Measurements from ENCODE around the gene SULT1A1. TPM values are rescaled to one million over a fixed set of nuclear protein-coding genes. Genes with fewer than 3 reads are reported as not detected.
A peak's percentile ranks its signal among the peaks of the same experiment; 100 is the strongest.
"Not testable (repeated sequence)": the region's sequence is repeated elsewhere in the genome, so short reads cannot be mapped to it uniquely, and the experiment has no call there.

SULT1A1 gene
- total RNA-seq (10 to 100 TPM; 13.3 to 19.0 (median 15.8) TPM), total RNA-seq (0.46 to 7.4 (median 3.6) reads per million in 29 experiments)
- 9.3 TPM for total RNA-seq (2013)

DNA sequence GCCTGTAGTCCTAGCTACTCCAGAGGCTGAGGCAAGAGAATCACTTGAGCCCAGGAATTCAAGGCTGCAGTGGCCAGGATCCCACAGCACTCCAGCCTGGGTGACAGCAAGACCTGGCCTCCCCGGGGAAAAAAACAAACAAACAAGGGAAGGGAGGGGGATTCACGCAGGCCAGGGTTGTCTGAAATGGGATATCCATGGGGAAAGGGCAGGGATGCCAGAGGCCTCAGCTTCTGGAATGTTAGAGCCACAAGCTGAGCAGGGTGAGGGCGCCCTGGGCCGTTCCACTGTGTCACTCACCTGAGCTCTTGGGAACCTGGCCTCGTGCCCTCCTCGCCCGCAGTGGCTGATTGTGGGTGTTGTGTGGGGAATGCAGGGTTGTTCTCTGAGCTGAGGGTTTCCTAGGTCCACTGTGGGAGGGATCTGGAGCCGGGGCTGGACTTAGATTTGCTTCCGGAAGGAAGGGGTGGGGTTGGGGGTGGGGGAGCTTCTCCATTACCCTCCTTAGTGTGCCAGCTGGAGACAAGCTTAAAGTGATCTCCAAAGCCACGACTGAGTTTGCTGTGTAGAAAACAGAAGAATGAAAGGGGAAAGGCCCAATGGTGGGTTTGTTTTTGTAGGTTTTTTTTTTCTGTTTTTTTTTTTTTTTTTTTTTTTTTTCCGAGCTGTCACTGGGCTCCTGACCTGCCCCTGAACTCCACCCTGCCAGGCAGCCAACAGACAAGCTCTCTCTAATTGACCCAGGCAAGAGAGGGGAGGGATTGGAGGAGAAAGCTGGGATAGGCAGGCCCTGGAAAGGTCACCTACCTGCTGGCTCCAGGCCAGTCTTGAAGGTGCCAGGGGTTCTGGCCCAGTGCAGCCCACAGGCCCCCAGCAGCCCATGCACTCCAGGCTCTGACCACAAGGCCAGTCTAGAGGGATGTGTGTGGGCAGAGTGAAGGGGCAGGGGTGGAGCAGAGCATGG, at the start of gene SULT1A1:
Gene SULT1A1 (minus strand): TSS at position 414 of the 964 bp plus-strand sequence. CDS start 1,189 bp downstream, outside the sequence.
- peak within 1 kb of the TSS in 1 of 3 donors; percentile 52 for H3K4me3 Mint-ChIP-seq
- ATAC-seq (replicated peaks in 1 of 4) (no peak), DNase-seq (peak in 2 of 35 experiments; percentile 5 to 14)
- H3K9me3 Mint-ChIP-seq, result no peaks in the 10 kb centered on the region
- Histone ChIP-seq H3K27ac (ENCODE audit: low read length) (no peak within 1 kb of the TSS), H3K9me3 (no peaks in the 10 kb centered on the region), H3K4me3 (ENCODE audit: control insufficient read depth in 1 of 2, extremely low read depth in 1 of 2, low read length in 1 of 2) (no peak within 1 kb of the TSS), H3K27me3 (replicated peaks in 1 of 2; ENCODE audit: control insufficient read depth in 2 of 2, extremely low read depth in 1 of 2, insufficient read depth in 2 of 2, low read length in 1 of 2) (no peaks in the 10 kb centered on the region), H3K4me1 (ENCODE audit: control insufficient read depth in 1 of 2, extremely low read depth in 1 of 2, insufficient read depth in 2 of 2, low read length in 2 of 2) (peaks cover 2 to 7% of the 10 kb centered on the region in 2 experiments), H3K36me3 (ENCODE audit: control insufficient read depth in 2 of 2, extremely low read depth in 1 of 2, insufficient read depth in 1 of 2, low read length in 1 of 2) (peaks cover 0 to 3% of the 10 kb centered on the region in 2 donors)
- H3K36me3 Mint-ChIP-seq, result no peaks in the 10 kb centered on the region
- ChIA-PET POLR2A (interaction anchor here (0.6 to 0.7 kb wide), 2 partner anchors 14 to 1544 kb away, joined by 5 to 17 read pairs; no protein-coding TSS in a partner anchor), CTCF (no interaction called here)
- peaks cover 12 to 23% (median 16%) of the 10 kb centered on the region in 3 donors for H3K4me1 Mint-ChIP-seq
- WGBS (ENCODE audit: insufficient coverage), result 89% methylated on average over 6 of the region's 11 CpGs
- no peaks in the 10 kb centered on the region for H3K27me3 Mint-ChIP-seq
- H3K27ac Mint-ChIP-seq, result peak within 1 kb of the TSS; percentile 52 to 59

DNA sequence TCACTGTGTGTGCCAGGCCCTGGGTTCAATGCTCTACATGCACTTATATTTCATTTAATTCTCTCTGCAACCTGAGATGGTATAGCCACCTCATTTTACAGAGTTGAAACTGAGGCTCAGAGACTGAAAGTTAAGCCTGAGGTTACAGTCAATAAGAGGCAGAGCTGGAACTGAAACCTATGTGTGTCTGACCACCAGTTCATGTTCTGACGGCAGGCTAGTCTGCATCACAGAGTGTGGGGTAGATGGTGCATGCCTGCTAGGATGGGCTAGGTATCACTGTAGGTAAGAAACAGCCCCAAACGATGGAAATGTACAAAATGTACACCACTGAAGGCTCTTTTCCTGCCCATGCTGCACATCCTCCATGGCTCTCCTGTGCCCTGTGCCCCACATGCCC, 30.1 kb upstream of the SULT1A1 start:
- H3K36me3 ChIP-seq (ENCODE audit: control insufficient read depth in 2 of 2, extremely low read depth in 1 of 2, insufficient read depth in 1 of 2, low read length in 1 of 2); H3K4me1 Mint-ChIP-seq; H3K27ac ChIP-seq (ENCODE audit: low read length); H3K9me3 Mint-ChIP-seq; H3K27ac Mint-ChIP-seq; CTCF ChIA-PET; H3K27me3 ChIP-seq (replicated peaks in 1 of 2; ENCODE audit: control insufficient read depth in 2 of 2, extremely low read depth in 1 of 2, insufficient read depth in 2 of 2, low read length in 1 of 2); POLR2A ChIA-PET; ATAC-seq (replicated peaks in 1 of 4); H3K9me3 ChIP-seq; H3K4me1 ChIP-seq (ENCODE audit: control insufficient read depth in 1 of 2, extremely low read depth in 1 of 2, insufficient read depth in 2 of 2, low read length in 2 of 2); H3K4me3 Mint-ChIP-seq; DNase-seq; H3K27me3 Mint-ChIP-seq; H3K4me3 ChIP-seq (ENCODE audit: control insufficient read depth in 1 of 2, extremely low read depth in 1 of 2, low read length in 1 of 2); H3K36me3 Mint-ChIP-seq: not testable (repeated sequence)
- no CpG with 5 or more reads among the region's 2 CpGs for WGBS (ENCODE audit: insufficient coverage)

DNA sequence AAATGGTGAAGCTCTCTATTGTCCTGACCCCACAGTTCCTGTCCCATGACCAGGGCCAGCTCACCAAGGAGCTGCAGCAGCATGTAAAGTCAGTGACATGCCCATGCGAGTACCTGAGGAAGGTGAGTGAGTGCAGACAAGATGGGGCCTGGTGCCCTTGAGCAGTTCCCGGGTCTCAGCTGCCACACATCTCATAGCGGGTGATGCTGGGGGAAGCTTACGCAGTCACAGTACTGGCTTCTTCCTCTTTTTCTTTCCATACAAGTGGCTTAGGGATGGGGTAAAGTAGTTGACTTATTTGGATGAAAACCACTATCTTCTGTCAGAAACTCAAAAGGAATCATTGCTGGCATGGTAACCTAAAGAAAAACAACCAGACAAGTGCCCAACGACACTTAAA, 28.5 kb upstream of the SULT1A1 start:
- ATAC-seq (replicated peaks in 1 of 4); H3K27me3 Mint-ChIP-seq; H3K9me3 ChIP-seq; H3K4me3 ChIP-seq (ENCODE audit: control insufficient read depth in 1 of 2, extremely low read depth in 1 of 2, low read length in 1 of 2); H3K9me3 Mint-ChIP-seq; H3K27ac Mint-ChIP-seq; H3K27ac ChIP-seq (ENCODE audit: low read length); H3K27me3 ChIP-seq (replicated peaks in 1 of 2; ENCODE audit: control insufficient read depth in 2 of 2, extremely low read depth in 1 of 2, insufficient read depth in 2 of 2, low read length in 1 of 2); H3K36me3 ChIP-seq (ENCODE audit: control insufficient read depth in 2 of 2, extremely low read depth in 1 of 2, insufficient read depth in 1 of 2, low read length in 1 of 2); H3K4me1 ChIP-seq (ENCODE audit: control insufficient read depth in 1 of 2, extremely low read depth in 1 of 2, insufficient read depth in 2 of 2, low read length in 2 of 2); H3K36me3 Mint-ChIP-seq; POLR2A ChIA-PET; CTCF ChIA-PET; H3K4me3 Mint-ChIP-seq; H3K4me1 Mint-ChIP-seq; DNase-seq: not testable (repeated sequence)
- no CpG with 5 or more reads among the region's 5 CpGs for WGBS (ENCODE audit: insufficient coverage)

DNA sequence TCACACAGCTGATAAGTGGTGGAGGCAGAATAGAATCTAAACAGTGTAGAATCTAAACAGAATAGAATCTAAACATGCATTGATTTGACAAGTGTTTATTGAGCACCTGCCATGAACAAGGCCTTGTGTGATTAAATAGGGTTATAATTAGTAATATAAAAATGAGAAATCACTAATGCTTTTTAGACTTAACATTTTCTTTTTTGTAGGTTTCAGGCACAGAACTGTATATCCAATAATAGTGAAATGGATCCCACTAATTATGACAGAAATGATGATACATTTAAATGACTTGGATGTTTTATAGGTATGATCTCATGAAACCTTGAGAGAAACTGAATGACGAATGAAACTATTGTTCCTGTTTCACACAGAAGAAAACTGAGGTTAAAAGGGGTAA, 27.9 kb upstream of the SULT1A1 start, which contains the start of gene NPIPB8:
Gene NPIPB8 (plus strand): TSS at position 301 of the 400 bp plus-strand sequence. CDS start 296 bp downstream, outside the sequence.
- H3K4me1 Mint-ChIP-seq; H3K9me3 ChIP-seq; DNase-seq; ATAC-seq (replicated peaks in 1 of 4); H3K27me3 Mint-ChIP-seq; H3K4me3 Mint-ChIP-seq; H3K27ac Mint-ChIP-seq; H3K36me3 Mint-ChIP-seq; H3K27ac ChIP-seq (ENCODE audit: low read length); H3K4me3 ChIP-seq (ENCODE audit: control insufficient read depth in 1 of 2, extremely low read depth in 1 of 2, low read length in 1 of 2); H3K36me3 ChIP-seq (ENCODE audit: control insufficient read depth in 2 of 2, extremely low read depth in 1 of 2, insufficient read depth in 1 of 2, low read length in 1 of 2); CTCF ChIA-PET; POLR2A ChIA-PET; H3K9me3 Mint-ChIP-seq; H3K4me1 ChIP-seq (ENCODE audit: control insufficient read depth in 1 of 2, extremely low read depth in 1 of 2, insufficient read depth in 2 of 2, low read length in 2 of 2); H3K27me3 ChIP-seq (replicated peaks in 1 of 2; ENCODE audit: control insufficient read depth in 2 of 2, extremely low read depth in 1 of 2, insufficient read depth in 2 of 2, low read length in 1 of 2): not testable (repeated sequence)
- no CpG with 5 or more reads among the region's 1 CpG for WGBS (ENCODE audit: insufficient coverage)

DNA sequence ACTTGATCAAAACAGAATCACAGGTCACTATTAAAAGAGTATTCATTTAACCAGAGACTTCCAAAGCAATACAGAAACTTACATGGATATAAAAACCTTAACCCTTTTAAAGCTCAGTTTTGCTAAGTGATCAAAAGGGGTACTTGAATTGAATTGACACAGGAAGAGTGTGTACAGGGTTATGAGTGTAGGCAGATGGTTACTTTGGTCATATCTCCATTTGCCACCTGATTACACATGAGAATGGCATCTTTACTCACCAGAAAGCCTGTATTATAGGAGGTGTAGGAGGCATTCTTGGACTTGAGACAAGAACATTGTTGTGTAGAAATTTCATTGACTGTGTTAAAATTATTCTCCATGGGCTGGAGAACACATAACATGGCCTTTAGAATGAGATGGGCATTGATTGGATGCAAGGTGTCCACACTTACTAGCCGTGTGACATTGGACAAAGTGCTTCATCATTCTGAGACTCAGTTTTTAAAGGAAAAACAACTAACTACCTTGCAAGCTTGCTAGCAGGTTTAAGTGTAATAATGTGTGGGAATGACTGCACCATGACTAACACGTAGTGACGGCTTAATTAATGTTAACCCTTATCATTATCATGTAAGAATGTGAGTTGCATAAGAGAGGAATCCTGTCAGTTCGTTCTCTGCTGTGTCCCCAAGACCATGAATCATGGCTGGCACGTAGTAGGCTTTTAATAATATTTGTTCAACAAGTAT, 26.4 kb upstream of the SULT1A1 start:
- POLR2A ChIA-PET; H3K4me1 Mint-ChIP-seq; H3K27ac Mint-ChIP-seq; DNase-seq; H3K36me3 Mint-ChIP-seq; ATAC-seq (replicated peaks in 1 of 4); H3K9me3 Mint-ChIP-seq; H3K4me3 Mint-ChIP-seq; H3K4me1 ChIP-seq (ENCODE audit: control insufficient read depth in 1 of 2, extremely low read depth in 1 of 2, insufficient read depth in 2 of 2, low read length in 2 of 2); H3K36me3 ChIP-seq (ENCODE audit: control insufficient read depth in 2 of 2, extremely low read depth in 1 of 2, insufficient read depth in 1 of 2, low read length in 1 of 2); H3K27me3 ChIP-seq (replicated peaks in 1 of 2; ENCODE audit: control insufficient read depth in 2 of 2, extremely low read depth in 1 of 2, insufficient read depth in 2 of 2, low read length in 1 of 2); H3K4me3 ChIP-seq (ENCODE audit: control insufficient read depth in 1 of 2, extremely low read depth in 1 of 2, low read length in 1 of 2); H3K9me3 ChIP-seq; CTCF ChIA-PET; H3K27me3 Mint-ChIP-seq; H3K27ac ChIP-seq (ENCODE audit: low read length): not testable (repeated sequence)
- WGBS (ENCODE audit: insufficient coverage), result no CpG with 5 or more reads among the region's 5 CpGs

DNA sequence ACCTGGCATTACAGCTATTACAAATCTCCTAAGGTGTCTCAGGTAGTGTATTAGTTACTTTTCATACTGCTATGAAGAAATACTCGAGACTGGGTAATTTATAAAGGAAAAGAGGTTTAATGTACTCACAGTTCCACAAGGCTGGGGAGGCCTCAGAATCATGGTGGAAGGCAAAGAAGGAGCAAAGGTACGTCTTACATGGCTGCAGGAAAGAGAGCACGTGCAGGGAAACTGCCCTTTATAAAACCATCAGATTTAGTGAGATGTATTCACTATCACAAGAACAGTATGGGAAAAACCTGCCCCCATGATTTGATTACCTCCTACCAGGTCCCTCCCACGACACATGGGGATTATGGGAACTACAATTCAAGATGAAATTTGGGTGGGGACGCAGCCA, 21.1 kb upstream of the SULT1A1 start:
- H3K27me3 Mint-ChIP-seq; CTCF ChIA-PET; H3K36me3 Mint-ChIP-seq; ATAC-seq (replicated peaks in 1 of 4); H3K4me3 Mint-ChIP-seq; H3K4me1 ChIP-seq (ENCODE audit: control insufficient read depth in 1 of 2, extremely low read depth in 1 of 2, insufficient read depth in 2 of 2, low read length in 2 of 2); H3K4me1 Mint-ChIP-seq; H3K27me3 ChIP-seq (replicated peaks in 1 of 2; ENCODE audit: control insufficient read depth in 2 of 2, extremely low read depth in 1 of 2, insufficient read depth in 2 of 2, low read length in 1 of 2); POLR2A ChIA-PET; H3K36me3 ChIP-seq (ENCODE audit: control insufficient read depth in 2 of 2, extremely low read depth in 1 of 2, insufficient read depth in 1 of 2, low read length in 1 of 2); H3K9me3 ChIP-seq; H3K4me3 ChIP-seq (ENCODE audit: control insufficient read depth in 1 of 2, extremely low read depth in 1 of 2, low read length in 1 of 2); DNase-seq; H3K27ac Mint-ChIP-seq; H3K9me3 Mint-ChIP-seq; H3K27ac ChIP-seq (ENCODE audit: low read length): not testable (repeated sequence)
- no CpG with 5 or more reads among the region's 5 CpGs for WGBS (ENCODE audit: insufficient coverage)
